Trophoblast cell (in vitro differentiated cells and primary cell): Measurements from ENCODE around the gene VCL.

Experiments used
- DNase-seq, 2 donors: peaks; one replicate each; pipeline ENCODE4 v3.0.0-alpha.2; 2016
- H2AFZ ChIP-seq: 2 replicates; pipeline ENCODE4 v1.6.1; 2013; ENCODE audit warnings: low read length, moderate library complexity, mild to moderate bottlenecking; ENCODE audit not compliant: insufficient read depth, poor library complexity
- H2AK5ac ChIP-seq: 2 replicates; pipeline ENCODE4 v1.6.1; 2013; ENCODE audit warnings: mild to moderate bottlenecking, low read length
- H2BK120ac ChIP-seq: 2 replicates; pipeline ENCODE4 v1.6.1; 2013; ENCODE audit warnings: low read length, mild to moderate bottlenecking, moderate library complexity; ENCODE audit not compliant: insufficient read depth, poor library complexity
- H2BK12ac ChIP-seq: 2 replicates; pipeline ENCODE4 v1.6.1; 2013; ENCODE audit warnings: mild to moderate bottlenecking, low read length, moderate library complexity
- H2BK5ac ChIP-seq: 2 replicates; pipeline ENCODE4 v1.6.1; 2013; ENCODE audit warnings: low read length, low read depth, moderate library complexity, mild to moderate bottlenecking; ENCODE audit not compliant: poor library complexity
- H3K14ac ChIP-seq: 2 replicates; pipeline ENCODE4 v1.6.1; 2013; ENCODE audit warnings: mild to moderate bottlenecking, low read length
- H3K18ac ChIP-seq: 2 replicates; pipeline ENCODE4 v1.6.1; 2013; ENCODE audit warnings: mild to moderate bottlenecking, low read length
- H3K23ac ChIP-seq: 2 replicates; pipeline ENCODE4 v1.6.1; 2013; ENCODE audit warnings: low read length
- H3K27ac ChIP-seq: 2 replicates; pipeline ENCODE4 v1.5.1; 2013; ENCODE audit warnings: low read depth, mild to moderate bottlenecking, inconsistent platforms, low read length, moderate library complexity
- H3K27me3 ChIP-seq: 2 replicates; pipeline ENCODE4 v1.6.1; 2013; ENCODE audit warnings: inconsistent platforms, mild to moderate bottlenecking, low read length, moderate library complexity; ENCODE audit not compliant: insufficient read depth
- H3K36me3 ChIP-seq, 2 experiments: 1 replicate in 1 of 2; 2 replicates in 1 of 2; pipeline ENCODE4 v1.6.1; 2013; ENCODE audit warnings: low read length in 2 of 2, mild to moderate bottlenecking in 2 of 2, moderate library complexity in 1 of 2; ENCODE audit not compliant: insufficient read depth in 2 of 2, control insufficient read depth in 1 of 2
- H3K4ac ChIP-seq: 2 replicates; pipeline ENCODE4 v1.6.1; 2013; ENCODE audit warnings: low read depth, mild to moderate bottlenecking, low read length, moderate library complexity
- H3K4me1 ChIP-seq, 2 experiments: 1 replicate in 1 of 2; 2 replicates in 1 of 2; pipeline ENCODE4 v1.6.1; 2013; ENCODE audit warnings: low read length in 2 of 2, mild to moderate bottlenecking in 2 of 2, moderate library complexity in 1 of 2; ENCODE audit not compliant: insufficient read depth in 2 of 2, control insufficient read depth in 1 of 2
- H3K4me2 ChIP-seq: 2 replicates; pipeline ENCODE4 v1.6.1; 2013; ENCODE audit warnings: inconsistent platforms, mild to moderate bottlenecking, low read length, moderate library complexity
- H3K4me3 ChIP-seq: 2 replicates; pipeline ENCODE4 v1.5.1; 2013; ENCODE audit warnings: mild to moderate bottlenecking, low read depth, low read length, inconsistent platforms
- H3K79me1 ChIP-seq: one replicate; pipeline ENCODE4 v1.6.1; 2013; ENCODE audit warnings: low read length
- H3K79me2 ChIP-seq: 2 replicates; pipeline ENCODE4 v1.6.1; 2013; ENCODE audit warnings: low read length, mild to moderate bottlenecking; ENCODE audit not compliant: control insufficient read depth, insufficient read depth, poor library complexity
- H3K9ac ChIP-seq: 2 replicates; pipeline ENCODE4 v1.6.1; 2013; ENCODE audit warnings: mild to moderate bottlenecking, low read length
- H3K9me3 ChIP-seq: 2 replicates; pipeline ENCODE4 v1.6.1; 2013; ENCODE audit warnings: low read depth, mild to moderate bottlenecking, control low read depth, inconsistent platforms, low read length; ENCODE audit not compliant: insufficient read depth
- H4K12ac ChIP-seq: 2 replicates; pipeline ENCODE4 v1.6.1; 2013; ENCODE audit warnings: low read depth, mild to moderate bottlenecking, low read length, moderate library complexity
- H4K8ac ChIP-seq: 2 replicates; pipeline ENCODE4 v1.6.1; 2013; ENCODE audit warnings: low read depth, mild to moderate bottlenecking, low read length, moderate library complexity
- H4K91ac ChIP-seq: one replicate; pipeline ENCODE4 v1.6.1; 2013; ENCODE audit warnings: low read depth, mild to moderate bottlenecking, low read length, moderate library complexity
- WGBS: extraction: QIAGEN DNeasy Blood & Tissue Kit; methylation state at CpG from one replicate; pipeline ENCODE4 v1.1.7; 2013; ENCODE audit warnings: missing lambda C conversion rate; ENCODE audit not compliant: insufficient read length, insufficient coverage; ENCODE audit errors: extremely low coverage; 5-methylcytosine and 5-hydroxymethylcytosine counted together

Gene VCL

DNA sequence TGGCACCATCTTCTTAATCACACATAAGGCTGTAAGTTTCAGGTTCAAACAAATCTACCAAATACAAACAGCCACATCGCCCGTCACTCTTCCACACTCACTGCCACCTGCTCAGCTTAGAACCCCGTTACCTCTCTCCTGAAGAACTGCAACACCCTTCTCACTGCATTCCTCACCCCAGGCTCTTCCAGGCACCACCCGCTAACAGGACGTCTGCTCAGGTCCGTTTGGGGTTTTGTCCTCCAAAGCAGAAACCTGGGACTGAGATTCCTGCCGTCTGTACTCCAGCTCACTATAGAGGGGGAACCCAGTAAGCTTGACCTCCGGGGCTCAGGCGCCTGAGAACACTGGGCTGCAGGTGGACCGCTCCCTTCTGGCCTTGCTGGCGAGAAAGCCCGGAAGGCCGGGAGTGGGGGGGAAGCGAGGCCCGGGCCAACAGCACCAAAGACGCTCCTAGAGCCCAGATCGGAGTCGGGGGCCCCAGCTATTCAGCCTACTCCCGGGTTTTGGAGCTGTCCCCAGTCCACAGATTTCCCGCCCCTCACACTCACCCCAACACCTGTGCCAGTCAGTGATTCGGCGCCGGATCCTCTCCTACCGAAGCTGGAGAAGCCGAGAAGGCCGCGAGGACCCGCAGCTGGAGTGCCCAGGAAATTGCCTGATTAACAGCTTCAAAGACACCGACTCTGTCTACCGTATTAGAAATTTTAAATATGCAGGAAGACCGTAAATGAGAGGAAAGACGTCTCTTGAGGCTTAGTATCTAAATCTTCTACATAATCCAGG lies 152.5 kb downstream of the VCL start, which contains the start of gene AP3M1:
Gene AP3M1 (minus strand): TSS at position 625 of the 786 bp plus-strand sequence. CDS start 12,449 bp downstream, outside the sequence.
- Histone ChIP-seq H3K14ac (peak within 1 kb of the TSS; percentile 81), H4K91ac (peak within 1 kb of the TSS; percentile 16), H2AK5ac (peak within 1 kb of the TSS; percentile 62), H3K27me3 (no peaks in the 10 kb centered on the region), H4K8ac (peak within 1 kb of the TSS; percentile 57), H3K9ac (peak within 1 kb of the TSS; percentile 86), H3K23ac (no peak within 1 kb of the TSS), H3K36me3 (peaks cover 2 to 5% of the 10 kb centered on the region in 2 experiments), H3K4me1 (no peaks in the 10 kb centered on the region), H2AFZ (peak within 1 kb of the TSS; percentile 46), H3K79me1 (peaks cover 9% of the 10 kb centered on the region), H2BK120ac (peak within 1 kb of the TSS; percentile 24), H3K4me3 (peak within 1 kb of the TSS; percentile 97), H3K4me2 (peak within 1 kb of the TSS; percentile 95), H2BK12ac (no peak within 1 kb of the TSS), H2BK5ac (peak within 1 kb of the TSS; percentile 19), H3K79me2 (peaks cover 11% of the 10 kb centered on the region), H3K27ac (peak within 1 kb of the TSS; percentile 60), H4K12ac (peak within 1 kb of the TSS; percentile 70), H3K9me3 (no peaks in the 10 kb centered on the region), H3K18ac (peak within 1 kb of the TSS; percentile 54), H3K4ac (peak within 1 kb of the TSS; percentile 87)
- DNase-seq = no peak
- WGBS = no CpG with 5 or more reads among the region's 32 CpGs

DNA sequence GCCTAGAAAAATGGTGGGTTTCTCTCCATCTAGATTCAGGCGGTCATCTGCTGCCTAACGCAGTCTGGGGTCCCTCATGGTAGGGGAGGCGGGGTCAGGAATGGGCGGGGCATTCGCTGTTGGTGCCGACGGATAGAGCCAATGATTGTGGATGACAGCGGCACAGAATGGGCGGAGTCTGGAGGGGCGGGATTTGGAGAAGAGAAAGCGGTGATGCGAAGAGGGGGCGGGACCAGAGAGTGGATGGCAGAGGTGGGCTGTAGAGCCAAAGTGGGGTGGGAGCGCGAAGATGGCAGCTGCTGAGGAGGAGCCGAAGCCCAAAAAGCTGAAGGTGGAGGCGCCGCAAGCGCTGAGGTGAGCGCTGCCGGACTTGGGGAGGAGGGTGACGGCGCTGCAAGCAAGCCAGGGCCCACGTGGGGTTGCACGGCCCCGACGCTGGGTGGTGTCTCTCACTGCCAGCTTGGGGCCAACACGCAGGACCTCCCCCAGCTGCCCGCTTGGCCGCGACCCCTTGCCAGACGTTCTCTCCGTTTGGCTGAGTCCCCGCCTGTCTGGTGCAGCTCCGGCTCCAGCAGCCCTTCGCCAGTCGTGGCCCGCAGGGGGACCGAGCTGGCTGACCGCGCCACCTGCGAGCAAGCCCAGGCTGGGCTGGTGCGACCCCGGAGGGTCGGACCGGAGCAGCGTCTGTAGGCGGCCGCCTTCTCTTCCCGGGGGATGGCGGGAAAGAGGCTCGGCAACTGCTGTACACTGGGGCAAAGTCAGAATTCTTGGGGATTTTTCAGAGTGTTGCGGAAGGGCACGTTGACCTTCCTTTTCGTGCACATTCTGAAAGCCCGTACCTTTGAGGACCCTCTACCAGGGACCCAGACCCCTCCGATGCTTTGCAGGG lies 153.3 kb downstream of the VCL start, which contains the start of gene ADK:
Gene ADK (plus strand): TSS at position 232 of the 889 bp plus-strand sequence. CDS start 58 bp downstream, at position 290.
- Histone ChIP-seq H4K91ac (peak within 1 kb of the TSS; percentile 16), H3K36me3 (peaks cover 2 to 5% of the 10 kb centered on the region in 2 experiments), H3K79me1 (peaks cover 9% of the 10 kb centered on the region), H3K4ac (peak within 1 kb of the TSS; percentile 87), H3K14ac (peak within 1 kb of the TSS; percentile 81), H3K18ac (peak within 1 kb of the TSS; percentile 54), H3K4me1 (no peaks in the 10 kb centered on the region), H2BK120ac (peak within 1 kb of the TSS; percentile 24), H2BK5ac (peak within 1 kb of the TSS; percentile 19), H3K9ac (peak within 1 kb of the TSS; percentile 86), H3K9me3 (no peaks in the 10 kb centered on the region), H2AK5ac (peak within 1 kb of the TSS; percentile 62), H4K12ac (peak within 1 kb of the TSS; percentile 70), H3K27ac (peak within 1 kb of the TSS; percentile 60), H3K79me2 (peaks cover 11% of the 10 kb centered on the region), H3K4me3 (peak within 1 kb of the TSS; percentile 97), H4K8ac (peak within 1 kb of the TSS; percentile 57), H2AFZ (peak within 1 kb of the TSS; percentile 46), H3K27me3 (no peaks in the 10 kb centered on the region), H3K23ac (no peak within 1 kb of the TSS), H3K4me2 (peak within 1 kb of the TSS; percentile 95), H2BK12ac (no peak within 1 kb of the TSS)
- DNase-seq = peak; percentile 97 to 99
- WGBS = no CpG with 5 or more reads among the region's 57 CpGs

DNA sequence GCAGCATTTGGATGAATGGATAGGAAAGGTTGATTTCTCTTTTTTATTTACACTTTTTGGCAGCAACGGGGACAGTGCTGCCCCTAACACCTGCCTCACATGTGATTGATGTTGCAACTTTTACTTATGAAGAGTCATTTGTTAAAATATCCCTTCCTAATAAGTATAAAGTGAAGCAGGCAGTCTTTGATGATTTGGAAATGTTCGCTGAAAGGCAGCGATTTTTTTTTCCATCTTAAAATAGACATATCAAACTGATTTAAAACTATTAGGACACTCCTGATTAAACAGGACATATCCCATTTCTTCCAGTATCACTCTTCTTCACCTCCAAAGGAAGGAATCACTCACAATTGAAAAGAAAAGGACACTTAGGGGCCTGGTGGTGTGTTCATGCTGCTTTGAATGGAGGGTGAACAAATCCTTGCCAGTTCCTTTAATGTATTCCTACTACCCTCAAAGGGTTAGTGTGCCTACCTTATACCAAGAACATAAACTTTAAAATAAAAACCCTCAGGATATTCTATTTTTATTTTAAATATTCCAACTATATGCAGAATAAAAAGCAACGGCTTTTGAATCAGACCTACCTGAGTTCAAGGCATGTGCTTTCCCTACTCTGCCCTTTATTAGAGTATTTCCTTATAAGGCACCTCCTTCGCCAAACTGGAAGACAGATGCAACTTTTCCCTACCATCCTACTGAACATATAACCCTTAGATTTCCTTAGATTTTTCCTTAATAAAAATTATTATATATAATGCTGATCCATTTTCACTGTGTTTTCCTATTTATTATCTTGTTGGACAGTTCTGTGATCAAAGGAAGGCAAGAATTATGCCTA lies 154.2 kb downstream of the VCL start:
- Histone ChIP-seq H4K8ac (peak overlapping the region; percentile 57), H2BK12ac (no peak overlapping the region), H3K4me1 (peaks cover 0 to 3% of the 10 kb centered on the region in 2 experiments), H3K4me2 (peak overlapping the region; percentile 95), H4K91ac (no peak overlapping the region), H2BK120ac (peak overlapping the region; percentile 24), H3K79me2 (peaks cover 11% of the 10 kb centered on the region), H3K27me3 (no peaks in the 10 kb centered on the region), H3K18ac (peak overlapping the region; percentile 39), H3K36me3 (peaks cover 0 to 4% of the 10 kb centered on the region in 2 experiments), H3K4me3 (peak overlapping the region; percentile 97), H3K79me1 (peaks cover 9% of the 10 kb centered on the region), H4K12ac (no peak overlapping the region), H3K4ac (peak overlapping the region; percentile 42), H2AK5ac (no peak overlapping the region), H3K9me3 (no peaks in the 10 kb centered on the region), H3K9ac (peak overlapping the region; percentile 77), H3K27ac (peak overlapping the region; percentile 60), H3K23ac (no peak overlapping the region), H3K14ac (peak overlapping the region; percentile 81), H2BK5ac (no peak overlapping the region), H2AFZ (peak overlapping the region; percentile 46)
- no CpG with 5 or more reads among the region's 5 CpGs for WGBS
- DNase-seq = peak in 1 of 2 donors; percentile 5
